HepG2 (cell line): Measurements from ENCODE around the gene GBP7. TPM values are rescaled to one million over a fixed set of nuclear protein-coding genes. Genes with fewer than 3 reads are reported as not detected.

ENCODE experiments used
- CREB1 ChIP-seq, 2 experiments: fragments of 450-650 bp in 1 of 2; IDR thresholded peaks; 2 replicates each; pipeline ENCODE4 v1.6.1; 2016 to 2017; ENCODE audit warnings: control low read depth in 1 of 2, mild to moderate bottlenecking in 1 of 2, missing compliant biosample characterization in 1 of 2, missing genetic modification characterization in 1 of 2
- DMAP1 ChIP-seq: IDR thresholded peaks from 2 replicates; pipeline ENCODE4 v1.6.1; 2016
- FOSL2 ChIP-seq: sonication (generic); formaldehyde crosslinking; IDR thresholded peaks from 2 replicates; pipeline ENCODE4 v1.4.0; 2020; ENCODE audit warnings: missing genetic modification reagents
- GZF1 ChIP-seq: sonication (generic); formaldehyde crosslinking; IDR thresholded peaks from 2 replicates; pipeline ENCODE4 v1.5.1; 2020; ENCODE audit warnings: mild to moderate bottlenecking, missing genetic modification reagents
- KLF12 ChIP-seq: sonication (generic); formaldehyde crosslinking; IDR thresholded peaks from 2 replicates; pipeline ENCODE4 v1.4.0; 2020; ENCODE audit warnings: missing genetic modification reagents, borderline replicate concordance
- NCOA2 ChIP-seq: sonication (generic); formaldehyde crosslinking; IDR thresholded peaks from 2 replicates; pipeline ENCODE4 v1.8.0; 2022; ENCODE audit warnings: inconsistent platforms
- NFIC ChIP-seq: IDR thresholded peaks from 2 replicates; pipeline ENCODE4 v1.6.1; 2012; ENCODE audit warnings: mild to moderate bottlenecking, low read length, inconsistent platforms
- RORA ChIP-seq: sonication (generic); formaldehyde crosslinking; IDR thresholded peaks from 2 replicates; pipeline ENCODE4 v1.5.0; 2020; ENCODE audit warnings: mild to moderate bottlenecking, missing genetic modification reagents, moderate library complexity
- SIN3B ChIP-seq: fragments of 150-350 bp; IDR thresholded peaks from 2 replicates; pipeline ENCODE4 v1.6.1; 2014; ENCODE audit warnings: low read length
- TAF15 ChIP-seq: fragments of 200-400 bp; formaldehyde crosslinking; IDR thresholded peaks from one replicate; pipeline ENCODE4 v1.6.1; 2018; ENCODE audit warnings: mild to moderate bottlenecking, low read depth, low read length; ENCODE audit not compliant: poor library complexity, severe bottlenecking
- ZFX ChIP-seq: sonication (generic); formaldehyde crosslinking; IDR thresholded peaks from 2 replicates; pipeline ENCODE4 v1.4.0; 2020; ENCODE audit warnings: mild to moderate bottlenecking, low read depth, missing genetic modification reagents, moderate library complexity
- ZNF230 ChIP-seq: sonication (generic); formaldehyde crosslinking; IDR thresholded peaks from 2 replicates; pipeline ENCODE4 v1.4.0; 2020; ENCODE audit warnings: mild to moderate bottlenecking, missing genetic modification reagents
- ZNF256 ChIP-seq: sonication (generic); formaldehyde crosslinking; conservative IDR thresholded peaks from 2 replicates; pipeline ENCODE4 v1.4.0; 2020; ENCODE audit warnings: missing genetic modification reagents
- ZNF891 ChIP-seq: sonication (generic); formaldehyde crosslinking; IDR thresholded peaks from 2 replicates; pipeline ENCODE4 v1.5.0; 2020; ENCODE audit warnings: mild to moderate bottlenecking, missing genetic modification reagents
- polyA plus RNA-seq, 8 experiments: library from polyadenylated mRNA; depleted of rRNA in 3 of 8; stranded (reverse) in 7 of 8; unstranded in 1 of 8; fragments of >200 nt; fragmentation: Illumina TruSeq in 4 of 8; extraction: Trizol in 4 of 8; gene quantifications; 2 replicates each; pipeline versions ENCODE4 v1.2.1 to v1.2.3, GENCODE V29; 2011 to 2016; ENCODE audit warnings: low read depth in 4 of 8, missing spikeins in 1 of 8, mixed read lengths in 1 of 8; ENCODE audit not compliant: insufficient read depth in 1 of 8
- total RNA-seq, 5 experiments: library from RNA; depleted of rRNA; stranded (reverse); fragments of >200 nt; fragmentation: Illumina TruSeq; extraction: Trizol; gene quantifications; 2 replicates each; pipeline ENCODE4 v1.2.3, GENCODE V29; 2016; ENCODE audit warnings: low read depth in 1 of 5
- TF ChIP-seq, protein P1 (sequence below): sonication (generic); formaldehyde crosslinking; IDR thresholded peaks from 2 replicates; pipeline ENCODE4 v1.5.0; 2020; ENCODE audit warnings: mild to moderate bottlenecking, low read depth, missing genetic modification reagents, borderline replicate concordance
- TF ChIP-seq, protein P2 (sequence below): sonication (generic); formaldehyde crosslinking; conservative IDR thresholded peaks from 2 replicates; pipeline ENCODE4 v1.4.0; 2020; ENCODE audit warnings: missing genetic modification reagents
- TF ChIP-seq, protein P3 (sequence below): fragments of 450-650 bp; IDR thresholded peaks from 2 replicates; pipeline ENCODE4 v1.6.1; 2017; ENCODE audit warnings: mild to moderate bottlenecking

Gene GBP7
- total and polyA plus RNA-seq, 2 of the 13 experiments (the other 11 are each of a cell fraction or from before 2014, with no cell fraction given) = not detected

DNA sequence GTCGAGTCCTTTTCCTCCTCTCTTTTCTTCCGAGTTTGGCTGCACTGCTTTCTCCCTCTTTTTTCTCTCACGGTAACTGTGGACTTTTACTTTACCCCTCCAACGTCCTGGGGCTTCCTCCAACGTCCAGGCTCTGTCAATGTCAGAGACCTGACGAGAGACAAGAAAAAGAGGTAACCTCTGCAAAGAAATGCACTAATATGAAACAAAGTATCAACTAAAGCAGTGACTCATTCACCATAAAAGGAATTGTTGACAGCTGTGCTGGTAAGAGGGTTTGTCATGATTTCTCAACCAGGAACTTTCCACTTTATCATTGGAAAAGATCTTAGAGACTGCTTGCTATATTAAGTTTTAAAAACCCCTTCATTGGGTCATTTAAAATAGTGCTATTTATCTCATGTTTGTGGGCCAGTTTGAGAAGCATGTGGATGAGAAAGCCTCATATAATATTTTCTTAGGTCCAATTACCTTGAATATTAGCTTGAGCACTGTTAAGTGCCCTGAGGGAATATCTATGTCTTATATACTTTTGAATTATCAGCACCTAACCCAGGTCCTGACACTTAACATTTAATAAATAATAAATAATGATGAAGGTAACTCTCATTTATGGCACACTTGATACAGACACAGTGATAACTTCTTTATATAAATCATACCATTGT, 49.8 kb downstream of the GBP7 start, which contains the start of gene GBP2 (continued):
- no peak for TF ChIP-seq NFIC
- TF ChIP-seq ZNF891 (CRISPR knock-in tag) = no peak
- no peak for TF ChIP-seq GZF1 (CRISPR knock-in tag)
- TF ChIP-seq SIN3B = no peak
- TF ChIP-seq, protein P1, sequence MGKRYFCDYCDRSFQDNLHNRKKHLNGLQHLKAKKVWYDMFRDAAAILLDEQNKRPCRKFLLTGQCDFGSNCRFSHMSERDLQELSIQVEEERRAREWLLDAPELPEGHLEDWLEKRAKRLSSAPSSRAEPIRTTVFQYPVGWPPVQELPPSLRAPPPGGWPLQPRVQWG (CRISPR knock-in tag) = no peak
- TF ChIP-seq CREB1 (IDR thresholded peaks at IDR 0.05) = peak; percentile 18; the same call in 1 of the 2 replicates
- TF ChIP-seq CREB1 (CRISPR knock-in tag; IDR thresholded peaks at IDR 0.05) = peak; percentile 18
- TF ChIP-seq ZNF230 (CRISPR knock-in tag) = no peak
- TF ChIP-seq, protein P2, sequence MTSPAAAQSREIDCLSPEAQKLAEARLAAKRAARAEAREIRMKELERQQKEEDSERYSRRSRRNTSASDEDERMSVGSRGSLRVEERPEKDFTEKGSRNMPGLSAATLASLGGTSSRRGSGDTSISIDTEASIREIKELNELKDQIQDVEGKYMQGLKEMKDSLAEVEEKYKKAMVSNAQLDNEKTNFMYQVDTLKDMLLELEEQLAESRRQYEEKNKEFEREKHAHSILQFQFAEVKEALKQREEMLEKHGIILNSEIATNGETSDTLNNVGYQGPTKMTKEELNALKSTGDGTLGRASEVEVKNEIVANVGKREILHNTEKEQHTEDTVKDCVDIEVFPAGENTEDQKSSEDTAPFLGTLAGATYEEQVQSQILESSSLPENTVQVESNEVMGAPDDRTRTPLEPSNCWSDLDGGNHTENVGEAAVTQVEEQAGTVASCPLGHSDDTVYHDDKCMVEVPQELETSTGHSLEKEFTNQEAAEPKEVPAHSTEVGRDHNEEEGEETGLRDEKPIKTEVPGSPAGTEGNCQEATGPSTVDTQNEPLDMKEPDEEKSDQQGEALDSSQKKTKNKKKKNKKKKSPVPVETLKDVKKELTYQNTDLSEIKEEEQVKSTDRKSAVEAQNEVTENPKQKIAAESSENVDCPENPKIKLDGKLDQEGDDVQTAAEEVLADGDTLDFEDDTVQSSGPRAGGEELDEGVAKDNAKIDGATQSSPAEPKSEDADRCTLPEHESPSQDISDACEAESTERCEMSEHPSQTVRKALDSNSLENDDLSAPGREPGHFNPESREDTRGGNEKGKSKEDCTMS (CRISPR knock-in tag) = no peak
- TF ChIP-seq KLF12 (CRISPR knock-in tag) = no peak
- no peak for TF ChIP-seq RORA (CRISPR knock-in tag)
- peak; percentile 81 for TF ChIP-seq FOSL2 (CRISPR knock-in tag)
- 0 out of 2 replicates have a peak, but pooled peaks have one; percentile 34 for TF ChIP-seq DMAP1 (CRISPR knock-in tag)
- TF ChIP-seq ZFX (CRISPR knock-in tag) = 0 out of 2 replicates have a peak, but pooled peaks have one; percentile 11
- TF ChIP-seq TAF15 = no peak
- no peak for TF ChIP-seq NCOA2 (CRISPR knock-in tag)
- TF ChIP-seq ZNF256 = no peak
- TF ChIP-seq, protein P3, sequence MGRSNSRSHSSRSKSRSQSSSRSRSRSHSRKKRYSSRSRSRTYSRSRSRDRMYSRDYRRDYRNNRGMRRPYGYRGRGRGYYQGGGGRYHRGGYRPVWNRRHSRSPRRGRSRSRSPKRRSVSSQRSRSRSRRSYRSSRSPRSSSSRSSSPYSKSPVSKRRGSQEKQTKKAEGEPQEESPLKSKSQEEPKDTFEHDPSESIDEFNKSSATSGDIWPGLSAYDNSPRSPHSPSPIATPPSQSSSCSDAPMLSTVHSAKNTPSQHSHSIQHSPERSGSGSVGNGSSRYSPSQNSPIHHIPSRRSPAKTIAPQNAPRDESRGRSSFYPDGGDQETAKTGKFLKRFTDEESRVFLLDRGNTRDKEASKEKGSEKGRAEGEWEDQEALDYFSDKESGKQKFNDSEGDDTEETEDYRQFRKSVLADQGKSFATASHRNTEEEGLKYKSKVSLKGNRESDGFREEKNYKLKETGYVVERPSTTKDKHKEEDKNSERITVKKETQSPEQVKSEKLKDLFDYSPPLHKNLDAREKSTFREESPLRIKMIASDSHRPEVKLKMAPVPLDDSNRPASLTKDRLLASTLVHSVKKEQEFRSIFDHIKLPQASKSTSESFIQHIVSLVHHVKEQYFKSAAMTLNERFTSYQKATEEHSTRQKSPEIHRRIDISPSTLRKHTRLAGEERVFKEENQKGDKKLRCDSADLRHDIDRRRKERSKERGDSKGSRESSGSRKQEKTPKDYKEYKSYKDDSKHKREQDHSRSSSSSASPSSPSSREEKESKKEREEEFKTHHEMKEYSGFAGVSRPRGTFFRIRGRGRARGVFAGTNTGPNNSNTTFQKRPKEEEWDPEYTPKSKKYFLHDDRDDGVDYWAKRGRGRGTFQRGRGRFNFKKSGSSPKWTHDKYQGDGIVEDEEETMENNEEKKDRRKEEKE = no peak
